LNCaP clone FGC (cell line): ENCODE results near the gene SOX6.

Experiments used
- DNase-seq: peaks from one replicate; pipeline ENCODE4 v3.0.0-alpha.2; 2011; ENCODE audit warnings: low read depth
- H3K4me3 ChIP-seq: 2 replicates; pipeline ENCODE4 v1.5.1; 2011; ENCODE audit warnings: mild to moderate bottlenecking, low read depth, low read length, control low read depth
- CTCF ChIP-seq: IDR thresholded peaks from 2 replicates; pipeline ENCODE4 v1.5.1; 2012; ENCODE audit warnings: mild to moderate bottlenecking; ENCODE audit not compliant: control insufficient read depth, insufficient read depth; ENCODE audit errors: extremely low read depth

The SOX6 gene

GRCh38 chr11:16295592-16295991, 60.8 kb downstream of the SOX6 start:
- no peak for DNase-seq
- no peak overlapping the region for H3K4me3 ChIP-seq

GRCh38 chr11:16293204-16293681, 63.1 kb downstream of the SOX6 start:
- H3K4me3 ChIP-seq, result no peak overlapping the region
- TF ChIP-seq CTCF, result no peak
- peak; percentile 4 for DNase-seq

More at GRCh38 chr11:16295592-16295991, 60.8 kb downstream of the SOX6 start:
- no peak for TF ChIP-seq CTCF

GRCh38 chr11:16292167-16292859, 64.0 kb downstream of the SOX6 start:
- no peak for TF ChIP-seq CTCF
- DNase-seq, result no peak
- H3K4me3 ChIP-seq, result no peak overlapping the region

- TF ChIP-seq CTCF, result no peak
- H3K4me3 ChIP-seq, result no peak overlapping the region
- DNase-seq, result no peak
Observed at GRCh38 chr11:16291729-16292128, 64.6 kb downstream of the SOX6 start.

- TF ChIP-seq CTCF, result no peak
- no peak for DNase-seq
- no peak overlapping the region for H3K4me3 ChIP-seq
Observed at GRCh38 chr11:16289541-16289940, 66.8 kb downstream of the SOX6 start.

- H3K4me3 ChIP-seq, result no peak overlapping the region
- no peak for DNase-seq
- TF ChIP-seq CTCF, result no peak
Observed at GRCh38 chr11:16287630-16288280, 68.6 kb downstream of the SOX6 start.
